Activated CD4-positive, alpha-beta T cell treated with anti-CD3 and anti-CD28 coated beads for 1 hour (primary cell): ENCODE data around the gene SIRT3.
"Not testable (repeated sequence)": the region's sequence is repeated elsewhere in the genome, so short reads cannot be mapped to it uniquely, and the experiment has no call there.

Experiments
- DNase-seq: peaks from one replicate; pipeline ENCODE4 v3.0.0-alpha.2; 2020

SIRT3 gene

DNA sequence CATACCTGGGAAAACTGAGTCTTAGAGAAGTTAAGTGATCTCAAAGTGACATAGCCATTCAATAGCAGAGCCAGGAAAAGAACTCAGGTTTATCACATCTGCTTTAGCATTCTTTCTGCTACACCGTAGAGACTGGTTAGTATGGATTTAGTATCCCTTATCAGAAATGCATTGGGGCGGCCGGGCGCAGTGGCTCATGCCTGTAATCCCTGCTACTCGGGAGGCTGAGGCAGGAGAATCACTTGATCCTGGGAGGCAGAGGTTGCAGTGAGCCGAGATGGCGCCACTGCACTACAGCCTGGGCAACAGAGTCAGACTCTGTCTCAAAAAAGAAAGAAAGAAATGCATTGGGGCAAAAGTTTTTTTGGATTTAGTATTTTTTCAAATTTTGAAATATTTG, 2.2 kb upstream of the SIRT3 start:
- DNase-seq = not testable (repeated sequence)

DNA sequence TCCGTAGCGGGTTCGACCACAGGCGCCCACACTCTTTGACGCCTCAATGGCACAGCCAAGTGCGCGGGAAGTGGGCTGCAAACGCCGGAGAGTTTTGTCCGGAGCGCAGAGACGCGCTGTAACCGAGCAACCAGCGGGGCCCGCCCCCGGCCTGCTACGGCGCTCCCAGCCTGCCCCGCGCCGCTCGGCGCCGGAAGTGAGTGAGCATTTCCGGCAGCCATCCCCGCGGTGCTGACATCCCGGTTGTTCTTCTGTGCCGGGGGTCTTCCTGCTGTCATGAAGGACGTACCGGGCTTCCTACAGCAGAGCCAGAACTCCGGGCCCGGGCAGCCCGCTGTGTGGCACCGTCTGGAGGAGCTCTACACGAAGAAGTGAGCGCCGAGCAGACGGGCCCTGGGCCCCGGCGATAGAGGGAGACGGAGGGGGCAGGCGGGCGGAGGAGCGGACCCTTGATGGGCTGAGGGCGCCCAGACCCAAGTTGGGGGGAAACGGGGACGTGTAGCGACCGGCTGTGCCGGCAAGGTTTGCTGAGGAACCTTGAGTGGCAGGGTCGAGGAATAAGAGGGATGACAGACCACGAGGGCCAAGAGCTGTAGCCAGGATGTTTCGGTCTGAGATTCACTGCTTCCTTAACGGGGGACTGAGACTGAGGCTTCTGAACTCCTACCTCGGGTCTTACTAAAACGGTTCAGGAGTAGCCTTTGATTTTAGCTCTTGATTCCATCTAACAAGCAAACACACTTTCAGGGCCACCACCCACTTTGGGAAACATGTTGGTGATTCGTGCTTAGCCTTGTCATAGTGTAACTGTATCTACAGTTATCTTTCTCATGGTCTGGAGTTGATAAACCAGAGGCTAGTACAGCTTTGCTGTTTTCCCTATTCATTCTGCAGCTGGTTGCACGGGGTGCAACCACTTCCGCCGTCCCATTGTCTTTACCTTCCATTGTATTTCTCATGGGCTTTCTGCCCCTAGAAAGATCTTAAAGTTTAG, 929 bp upstream of the SIRT3 start, which contains the start of gene PSMD13:
PSMD13 (plus strand) TSS at position 203 of the 994 bp plus-strand sequence; CDS start at position 277, 74 bp downstream.
- peak; percentile 82 for DNase-seq

- DNase-seq = no peak
Observed at GRCh38 chr11:235609-235996, 539 bp downstream of the SIRT3 start.

DNA sequence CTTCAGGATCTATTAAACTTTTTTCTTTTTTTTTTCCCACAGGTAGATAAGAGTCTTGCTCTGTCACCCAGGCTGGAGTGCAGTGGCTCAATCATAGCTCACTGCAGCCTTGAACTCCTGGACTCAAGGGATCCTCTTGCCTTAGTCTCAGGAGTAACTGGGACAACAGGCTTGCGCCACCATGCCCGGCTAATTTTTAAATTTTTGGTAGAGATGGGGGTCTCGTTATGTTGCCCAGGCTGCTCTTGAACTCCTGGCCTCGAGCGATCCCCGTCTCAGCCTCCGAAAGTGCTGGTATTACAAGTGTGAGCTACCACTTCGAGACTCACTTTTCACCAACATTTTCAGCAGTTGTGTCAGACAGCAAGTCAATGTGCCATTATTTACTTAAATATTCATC, 962 bp downstream of the SIRT3 start:
- DNase-seq = no peak

DNA sequence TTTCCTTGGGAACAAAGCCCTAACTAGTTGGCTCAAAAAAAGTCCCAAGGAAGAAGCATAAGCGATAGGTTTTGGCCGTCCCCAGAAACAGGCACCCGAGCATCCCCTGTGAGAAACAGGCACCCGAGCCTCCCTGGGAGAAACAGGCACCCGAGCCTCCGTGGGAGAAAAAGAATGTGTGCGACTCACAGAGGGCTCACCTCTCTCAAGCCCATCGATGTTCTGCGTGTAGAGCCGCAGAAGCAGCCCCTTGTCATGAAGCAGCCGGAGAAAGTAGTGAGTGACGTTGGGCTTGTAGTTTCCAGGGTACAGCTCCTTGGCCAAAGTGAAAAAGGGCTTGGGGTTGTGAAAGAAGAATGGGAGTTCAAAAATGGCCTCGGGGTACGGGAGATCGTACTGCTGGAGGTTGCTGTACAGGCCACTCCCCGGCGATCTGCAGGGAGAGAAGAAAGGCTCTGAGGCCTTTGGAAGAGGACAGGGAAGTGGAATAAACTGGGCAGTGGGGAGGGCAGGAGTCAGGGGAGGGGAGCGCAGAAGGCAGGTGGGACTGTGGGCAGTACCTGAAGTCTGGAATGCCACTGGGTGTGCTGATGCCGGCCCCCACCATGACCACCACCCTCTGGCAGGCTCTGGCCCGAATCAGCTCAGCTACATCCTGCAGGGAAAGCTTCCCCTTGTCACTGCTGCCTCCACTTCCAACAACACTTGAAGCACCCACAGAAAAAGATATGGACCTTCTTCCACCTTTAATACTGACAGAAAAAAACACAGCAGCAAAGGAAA, 3.2 kb downstream of the SIRT3 start:
- DNase-seq = no peak

DNA sequence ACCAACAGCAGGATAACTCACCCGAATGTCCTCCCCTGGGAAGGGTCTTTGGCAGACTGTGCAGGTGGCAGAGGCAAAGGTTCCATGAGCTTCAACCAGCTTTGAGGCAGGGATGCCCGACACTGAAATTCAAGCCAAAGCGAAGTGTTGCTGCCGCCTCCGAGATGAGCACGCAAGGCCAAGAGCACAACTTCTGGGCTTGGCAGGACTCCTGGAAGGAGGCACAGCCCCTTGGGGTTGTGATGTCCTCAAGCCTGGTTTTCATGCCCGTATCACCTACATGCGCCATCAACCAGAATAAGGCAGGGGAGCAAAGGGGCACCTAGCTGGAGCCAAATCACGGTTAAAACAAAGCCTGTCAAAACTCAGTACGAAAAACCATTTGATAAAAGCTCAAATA, 5.7 kb downstream of the SIRT3 start:
- no peak for DNase-seq

DNA sequence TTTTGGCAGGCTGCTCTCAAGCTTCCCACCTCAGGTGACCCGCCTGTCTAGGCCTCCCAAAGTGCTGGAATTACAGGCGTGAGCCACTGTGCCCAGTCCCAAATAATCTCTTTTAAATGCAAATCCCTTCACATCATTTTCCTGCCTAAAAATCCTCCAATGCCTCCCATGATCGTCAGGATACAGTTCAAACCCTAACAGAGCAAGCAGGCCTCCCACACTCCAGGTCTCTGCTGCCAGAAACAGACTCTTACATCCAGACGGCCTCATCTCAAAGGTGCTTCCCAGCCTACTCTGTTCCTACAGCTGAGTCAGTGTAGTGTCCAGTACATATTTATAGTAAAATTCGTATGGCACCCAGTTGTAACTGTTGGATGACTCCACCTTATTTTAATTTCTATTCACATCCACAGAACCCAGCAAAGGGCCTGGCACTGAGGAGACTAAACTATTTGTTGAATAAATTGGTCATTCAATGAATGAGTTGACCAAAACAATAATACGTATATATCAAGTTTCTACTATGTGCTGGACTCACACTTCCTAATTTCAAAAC, 8.2 kb downstream of the SIRT3 start:
- no peak for DNase-seq

DNA sequence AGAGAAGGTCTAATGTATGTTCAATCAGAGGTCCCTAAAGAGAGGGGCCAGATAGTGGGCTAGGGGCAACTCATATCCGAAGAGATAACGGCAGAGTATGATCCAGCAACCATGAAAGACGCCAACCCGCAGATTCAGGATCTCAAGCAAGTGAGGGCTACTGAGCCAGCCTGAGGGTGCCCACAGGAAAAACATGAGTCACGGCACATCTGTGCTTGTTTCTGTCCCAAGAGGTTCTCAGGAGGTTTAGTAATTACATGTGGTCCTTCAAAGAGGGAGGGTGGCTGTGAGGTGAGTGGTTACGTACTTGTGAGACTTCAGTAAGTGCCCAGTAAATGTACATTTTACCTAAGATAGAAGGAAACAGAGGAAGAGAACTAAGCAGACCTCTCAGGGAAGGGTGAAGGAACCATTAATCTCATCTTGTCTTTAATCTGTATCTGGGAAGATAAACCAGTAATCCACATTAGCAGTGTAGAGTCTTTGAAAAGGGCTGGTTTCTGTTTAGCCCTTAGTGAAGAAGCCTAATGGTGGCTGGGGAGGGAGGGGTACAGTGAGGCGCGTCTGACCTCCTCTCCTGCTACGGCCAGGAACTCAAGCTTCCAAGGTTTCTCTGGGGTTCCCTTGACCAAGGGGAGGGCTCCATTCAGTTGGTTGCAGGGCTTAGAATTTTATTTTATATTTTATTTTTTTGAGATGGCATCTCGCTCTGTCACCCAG, 10.2 kb downstream of the SIRT3 start:
- DNase-seq = no peak

DNA sequence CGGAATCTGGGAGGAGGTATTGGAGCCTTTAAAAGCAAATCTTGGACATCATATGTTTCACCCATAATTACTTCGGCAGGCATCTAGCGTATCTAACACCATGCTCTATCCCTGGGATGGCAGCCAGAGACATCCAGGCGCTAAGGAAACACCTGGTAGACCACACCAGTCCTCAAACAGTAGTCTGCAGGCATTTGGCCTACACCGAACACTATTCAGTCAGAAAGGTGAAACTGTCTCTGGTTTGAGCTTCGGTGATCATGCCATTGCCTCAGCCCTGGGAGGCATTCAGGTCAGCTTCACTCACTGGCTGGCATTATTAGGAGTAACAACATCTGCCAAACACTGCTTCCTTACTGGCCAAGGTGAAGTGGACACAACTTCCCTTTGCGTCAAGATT, 11.7 kb downstream of the SIRT3 start:
- no peak for DNase-seq

- DNase-seq = no peak
Observed at GRCh38 chr11:223884-224283, 12.3 kb downstream of the SIRT3 start.

DNA sequence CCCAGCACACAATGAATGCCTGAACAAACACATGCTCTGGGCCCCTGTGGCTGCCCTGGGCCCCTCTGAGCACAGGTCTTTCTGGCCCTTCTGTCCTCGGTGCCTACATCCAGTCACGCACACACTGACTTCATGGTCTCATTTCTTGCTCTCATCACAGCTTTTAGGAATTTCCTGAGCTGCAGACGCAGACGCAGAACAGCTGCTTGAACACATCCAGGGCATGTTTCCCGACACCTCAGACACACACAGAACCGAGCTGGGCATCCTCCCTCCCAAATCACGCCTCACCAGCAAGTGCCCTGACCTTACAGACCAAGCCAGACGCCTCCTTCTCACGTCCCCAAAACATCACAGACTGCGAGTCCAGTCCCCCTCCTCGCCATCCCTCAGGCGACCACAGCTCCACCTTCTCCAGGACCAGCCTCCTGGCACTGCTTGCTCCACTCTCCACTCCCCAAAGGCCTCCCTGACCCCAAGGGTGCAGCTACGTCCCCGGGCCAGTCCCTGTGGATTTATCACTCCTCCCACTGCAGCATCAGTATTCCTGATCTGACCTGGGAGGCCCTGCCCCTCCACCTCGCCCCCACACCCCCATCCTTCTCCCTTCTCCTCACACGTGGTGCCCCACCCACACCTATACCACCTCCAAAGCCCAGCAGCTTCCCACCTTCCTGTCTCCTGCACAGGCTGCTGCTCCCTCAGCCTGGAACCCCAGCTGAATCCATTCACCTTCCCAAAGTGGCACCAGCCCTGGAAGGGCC, 12.9 kb downstream of the SIRT3 start:
- no peak for DNase-seq

- no peak for DNase-seq
Observed at GRCh38 chr11:221998-222789, 13.9 kb downstream of the SIRT3 start.

GRCh38 chr11:221539-221938, 14.6 kb downstream of the SIRT3 start:
- DNase-seq = no peak

DNA sequence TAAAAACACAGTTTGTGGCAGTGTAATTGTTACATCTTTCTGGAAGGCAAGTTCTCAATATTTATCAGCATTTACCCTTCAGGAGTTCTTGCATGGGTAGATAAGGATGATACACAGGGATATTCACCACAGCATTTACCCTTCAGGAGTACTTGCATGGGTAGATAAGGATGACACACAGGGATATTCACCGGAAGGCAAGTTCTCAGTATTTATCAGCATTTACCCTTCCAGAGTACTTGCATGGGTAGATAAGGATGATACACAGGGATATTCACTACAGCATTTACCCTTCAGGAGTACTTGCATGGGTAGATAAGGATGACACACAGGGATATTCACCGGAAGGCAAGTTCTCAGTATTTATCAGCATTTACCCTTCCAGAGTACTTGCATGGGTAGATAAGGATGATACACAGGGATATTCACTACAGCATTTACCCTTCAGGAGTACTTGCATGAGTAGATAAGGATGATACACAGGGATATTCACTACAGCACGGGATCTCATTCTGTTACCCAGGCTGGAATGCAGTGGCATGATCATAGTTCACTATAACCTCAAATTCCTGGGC, 15.4 kb downstream of the SIRT3 start:
- not testable (repeated sequence) for DNase-seq

DNA sequence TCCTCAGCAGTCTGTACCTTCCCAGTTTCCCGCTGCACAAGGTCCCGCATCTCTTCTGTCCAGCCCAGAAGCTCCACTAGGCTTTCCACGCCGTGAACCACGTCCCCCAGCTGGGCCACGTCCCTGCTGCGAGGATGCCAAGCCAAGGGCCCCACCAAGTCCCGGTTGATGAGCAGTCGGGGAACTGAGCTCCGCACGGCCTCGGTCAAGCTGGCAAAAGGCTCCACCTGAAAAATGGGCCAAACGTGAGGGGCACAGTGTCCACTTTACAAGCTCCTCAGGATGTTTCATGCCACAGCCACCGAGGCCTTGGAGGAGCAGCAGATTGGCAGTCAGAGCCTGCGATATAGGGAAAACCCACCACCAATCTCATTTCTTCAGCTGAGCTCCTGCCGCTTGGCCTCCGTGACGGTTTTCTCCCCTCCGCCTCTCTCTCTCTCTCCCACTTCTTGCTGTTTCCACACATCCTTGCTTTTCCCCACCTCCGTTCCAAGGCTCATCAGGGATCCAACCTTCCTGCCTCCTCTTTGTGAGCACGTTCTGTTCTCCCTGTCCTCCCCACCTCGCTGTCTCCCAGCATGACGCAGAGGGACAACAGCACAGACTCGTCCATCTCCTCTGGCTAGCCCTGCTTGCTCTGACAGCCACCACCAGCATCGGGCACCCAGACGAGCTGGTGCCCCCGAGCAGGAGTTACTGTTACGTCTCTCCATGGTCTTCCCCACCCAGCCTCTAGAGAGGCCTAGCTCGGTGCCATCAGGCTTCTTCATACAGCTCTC, 17.1 kb downstream of the SIRT3 start:
- DNase-seq = no peak

GRCh38 chr11:217704-218103, 18.4 kb downstream of the SIRT3 start:
- no peak for DNase-seq

DNA sequence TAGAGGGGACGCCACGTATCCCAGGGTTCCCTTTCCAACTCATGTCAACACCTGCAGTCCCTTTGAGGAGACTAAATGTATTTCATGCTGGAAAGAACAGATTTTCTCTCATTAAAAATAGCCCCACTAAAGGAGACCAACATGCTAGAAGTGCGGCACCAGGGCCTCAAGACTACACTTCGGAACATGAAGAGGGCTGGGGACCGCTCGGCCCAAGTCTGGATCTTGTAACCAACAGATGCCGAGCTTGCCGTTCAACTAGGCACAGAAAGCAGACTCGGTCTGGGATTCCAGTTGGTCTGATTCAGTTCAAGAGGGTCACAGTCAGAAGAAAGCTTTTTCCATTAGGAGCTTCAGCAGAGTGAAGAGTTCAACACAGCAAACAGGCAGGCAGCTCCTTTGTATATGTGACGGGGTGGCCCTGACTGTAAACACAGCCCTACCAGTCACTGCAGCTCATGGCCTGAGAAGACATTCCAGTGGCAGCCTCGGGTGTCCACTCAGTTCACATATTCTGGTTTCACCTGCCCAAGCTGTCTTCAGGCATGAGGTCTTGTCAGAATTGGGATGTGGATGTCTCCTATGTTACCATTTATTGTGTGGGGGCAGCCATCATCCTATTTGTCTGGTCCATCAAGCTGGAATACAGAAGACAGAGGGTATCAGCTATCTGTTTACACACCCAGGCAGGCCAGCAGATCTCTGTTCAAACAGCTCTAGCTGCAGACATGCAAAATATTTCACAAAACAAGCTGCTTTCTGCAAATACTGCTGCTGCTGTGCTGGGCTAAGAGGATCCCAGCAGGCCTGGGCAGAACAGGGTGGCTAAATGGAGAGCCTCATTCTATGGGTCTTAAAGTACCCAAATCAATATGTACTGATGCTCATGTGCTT, 19.8 kb downstream of the SIRT3 start:
- no peak for DNase-seq

- DNase-seq = no peak
Observed at GRCh38 chr11:215581-216037, 20.5 kb downstream of the SIRT3 start.

DNA sequence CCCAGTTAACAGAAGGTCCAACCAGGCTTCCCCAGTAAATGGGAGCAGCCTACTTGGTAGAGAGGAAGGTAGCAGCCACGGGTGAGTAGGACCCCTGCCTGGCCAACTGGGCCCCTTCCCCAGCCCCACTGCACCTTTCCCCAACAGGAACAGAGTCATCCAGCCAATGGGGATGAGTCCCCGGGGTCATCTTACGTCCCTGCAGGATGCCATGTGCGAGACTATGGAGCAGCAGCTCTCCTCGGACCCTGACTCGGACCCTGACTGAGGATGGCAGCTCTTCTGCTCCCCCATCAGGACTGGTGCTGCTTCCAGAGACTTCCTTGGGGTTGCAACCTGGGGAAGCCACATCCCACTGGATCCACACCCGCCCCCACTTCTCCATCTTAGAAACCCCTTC, 22.1 kb downstream of the SIRT3 start:
- DNase-seq = no peak
